T-helper 17 cell (primary cell): ENCODE measurements around the gene SGO1. TPM values are rescaled to one million over a fixed set of nuclear protein-coding genes. Genes with fewer than 3 reads are reported as not detected.

Source experiments
- total RNA-seq, 4 donors: library from RNA in 2 of 4; stranded (reverse) in 2 of 4; gene quantifications; one replicate each; pipeline ENCODE4 v1.2.3 and lab custom pipeline; 2022 to 2026

Gene SGO1
- total RNA-seq, 2 donors from 2014 or later = 1.0 to 1.5 TPM

Other genes with a start within 250 kb of the SGO1 start
- 100 to 1,000 TPM; 102 to 112 TPM for gene RAB5A, start 239.1 kb downstream of the SGO1 start, total RNA-seq
- gene PP2D1, start 173.9 kb downstream of the SGO1 start, total RNA-seq = not detected
- 100 to 1,000 TPM; 157 to 161 TPM for gene KAT2B, start 145.8 kb downstream of the SGO1 start, total RNA-seq